Memory B cell (primary cell): Measurements from ENCODE around the gene PTPRE.

Experiments
- ATAC-seq: fragments of 150-1000 bp; cut with Tn5 transposase; 2 replicates; pipeline ENCODE4 v1.10.0; 2021; ENCODE audit warnings: low read depth, mild to moderate bottlenecking, moderate library complexity
- DNase-seq, 2 donors: peaks; one replicate each; pipeline ENCODE4 v3.0.0; 2022; ENCODE audit warnings: low spot score in 2 of 2
- H3K27ac Mint-ChIP-seq: one replicate; pipeline ENCODE4 v1.8.0; 2022; ENCODE audit warnings: mild to moderate bottlenecking, moderate library complexity, mixed read lengths
- H3K27me3 Mint-ChIP-seq: one replicate; pipeline ENCODE4 v1.8.0; 2022; ENCODE audit warnings: mixed read lengths
- H3K36me3 Mint-ChIP-seq: one replicate; pipeline ENCODE4 v1.8.0; 2022; ENCODE audit warnings: mild to moderate bottlenecking, mixed read lengths
- H3K4me1 Mint-ChIP-seq: one replicate; pipeline ENCODE4 v1.8.0; 2022; ENCODE audit warnings: mixed read lengths
- H3K4me3 Mint-ChIP-seq: one replicate; pipeline ENCODE4 v1.8.0; 2022; ENCODE audit warnings: mild to moderate bottlenecking, moderate library complexity, mixed read lengths
- H3K9me3 Mint-ChIP-seq: one replicate; pipeline ENCODE4 v1.8.0; 2022; ENCODE audit warnings: mixed read lengths

PTPRE gene

DNA sequence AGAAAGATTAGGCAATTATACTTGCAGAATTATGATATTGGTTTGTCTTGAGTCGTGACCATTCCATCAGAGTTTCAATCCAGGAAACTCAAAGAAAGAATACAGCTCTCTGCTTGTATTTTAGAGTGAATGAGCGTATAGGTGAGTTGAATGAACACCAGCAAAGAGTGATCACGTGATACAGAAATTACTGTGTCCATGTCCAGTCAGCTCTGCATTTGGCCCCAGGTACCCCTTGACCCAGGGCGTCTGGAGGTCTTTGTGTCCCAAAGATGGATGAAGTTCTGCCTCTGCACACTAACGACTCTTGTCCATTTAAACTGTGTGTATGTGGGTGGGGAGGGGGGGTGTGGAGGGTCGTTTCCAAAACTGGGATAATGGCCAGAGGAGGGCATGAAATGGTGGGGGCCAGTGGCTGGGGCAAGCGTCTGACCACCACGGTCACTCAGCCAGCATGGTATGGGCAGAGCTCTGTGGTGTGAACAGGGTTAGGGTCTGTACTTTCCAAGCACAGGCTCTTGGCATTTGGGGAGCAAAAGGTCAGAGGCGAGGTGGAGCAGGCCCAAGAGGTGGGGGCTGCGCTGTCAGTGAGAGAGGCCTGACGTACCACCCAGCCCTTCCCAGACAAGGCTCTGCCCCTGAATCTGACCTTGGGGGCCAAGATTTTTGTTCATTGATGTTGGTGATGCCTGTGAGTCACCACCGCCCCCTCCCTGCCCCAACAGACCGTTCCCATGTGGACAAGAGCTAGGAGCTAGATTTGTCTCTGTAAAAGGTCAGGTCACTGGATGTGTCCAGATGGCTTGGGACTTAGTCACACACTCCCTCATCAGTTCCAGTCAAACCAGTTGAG, 1.4 kb downstream of the PTPRE start:
- Mint-ChIP-seq H3K4me1 (peaks cover 4% of the 10 kb centered on the region), H3K36me3 (no peaks in the 10 kb centered on the region), H3K4me3 (no peak overlapping the region), H3K9me3 (no peaks in the 10 kb centered on the region), H3K27ac (no peak overlapping the region), H3K27me3 (peaks cover 24% of the 10 kb centered on the region)
- ATAC-seq (no peak), DNase-seq (no peak)

DNA sequence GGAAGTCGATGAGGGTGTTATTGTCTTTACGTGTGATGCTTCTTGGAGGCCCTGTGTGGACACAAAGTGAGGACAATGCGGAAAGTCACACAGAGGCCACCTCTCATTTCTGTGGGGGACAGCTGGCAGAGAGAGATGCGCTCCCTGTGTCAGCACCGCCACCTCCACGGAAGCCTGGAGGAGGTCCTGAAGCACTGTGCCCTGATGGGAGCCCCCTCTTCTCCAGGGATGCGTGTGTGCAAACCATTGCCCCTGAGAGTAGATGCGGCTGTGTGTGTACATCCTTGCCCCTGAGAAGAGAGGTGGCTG, 2.0 kb downstream of the PTPRE start:
- peaks cover 4% of the 10 kb centered on the region for H3K4me1 Mint-ChIP-seq
- H3K27me3 Mint-ChIP-seq, result peaks cover 22% of the 10 kb centered on the region
- no peak overlapping the region for H3K4me3 Mint-ChIP-seq
- no peaks in the 10 kb centered on the region for H3K9me3 Mint-ChIP-seq
- H3K27ac Mint-ChIP-seq, result no peak overlapping the region
- H3K36me3 Mint-ChIP-seq, result no peaks in the 10 kb centered on the region
- ATAC-seq, result no peak
- DNase-seq, result no peak

DNA sequence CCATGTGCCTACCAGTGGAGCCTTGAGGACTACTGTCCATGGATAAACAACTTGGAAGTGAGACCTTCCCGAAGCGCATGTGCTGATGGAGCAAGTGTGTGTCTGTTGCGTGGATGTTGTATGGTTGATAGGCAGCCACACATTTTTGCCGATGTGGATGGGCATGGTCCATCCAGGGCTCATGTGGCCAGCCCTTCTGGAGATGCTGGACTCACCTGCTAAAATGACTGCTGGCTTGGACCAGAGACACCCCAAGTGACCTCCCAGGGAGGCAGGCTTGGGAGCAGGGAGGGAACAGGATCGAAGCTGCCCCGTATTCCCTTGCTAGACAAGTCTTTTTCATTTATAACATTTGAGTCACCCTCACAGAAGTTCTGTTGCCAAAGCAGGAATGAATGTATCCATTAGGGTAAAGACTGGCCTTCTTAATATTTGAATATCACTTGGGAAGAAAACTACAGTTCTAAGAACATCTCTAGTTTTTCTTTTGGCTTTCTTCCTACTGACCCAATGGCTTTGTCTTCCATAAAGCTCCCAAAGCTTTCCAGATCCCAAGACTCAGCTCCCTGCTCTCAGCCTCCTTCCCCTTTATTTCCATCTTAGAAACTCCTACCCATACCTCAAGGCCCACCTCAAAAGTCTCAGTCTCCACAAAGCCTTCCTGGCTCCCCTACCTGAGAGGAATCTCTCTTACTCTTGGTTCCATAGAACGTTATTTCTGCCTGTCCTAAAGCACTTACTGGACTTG, 3.0 kb downstream of the PTPRE start:
- peaks cover 16% of the 10 kb centered on the region for H3K27me3 Mint-ChIP-seq
- peaks cover 4% of the 10 kb centered on the region for H3K4me1 Mint-ChIP-seq
- DNase-seq (no peak), ATAC-seq (no peak)
- no peak overlapping the region for H3K4me3 Mint-ChIP-seq
- no peak overlapping the region for H3K27ac Mint-ChIP-seq
- H3K36me3 Mint-ChIP-seq, result no peaks in the 10 kb centered on the region
- H3K9me3 Mint-ChIP-seq, result no peaks in the 10 kb centered on the region

DNA sequence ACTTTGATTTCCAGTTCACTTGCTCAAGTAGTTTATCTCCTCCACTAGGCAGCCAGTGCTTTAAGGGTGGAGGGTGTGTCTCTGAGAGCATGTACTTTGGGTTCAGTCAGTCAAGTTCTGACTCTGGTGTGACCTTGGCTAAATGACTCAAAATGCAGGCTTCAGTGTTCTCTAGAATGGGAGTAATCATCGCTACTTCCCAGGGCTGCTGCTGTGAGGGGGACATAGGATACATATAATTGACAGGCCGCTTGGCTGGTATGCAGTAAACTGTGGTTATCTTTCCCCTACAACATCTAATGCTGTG, 3.5 kb downstream of the PTPRE start:
- H3K4me1 Mint-ChIP-seq, result peaks cover 4% of the 10 kb centered on the region
- H3K27me3 Mint-ChIP-seq, result peaks cover 13% of the 10 kb centered on the region
- H3K4me3 Mint-ChIP-seq, result no peak overlapping the region
- no peaks in the 10 kb centered on the region for H3K36me3 Mint-ChIP-seq
- DNase-seq (no peak), ATAC-seq (no peak)
- no peak overlapping the region for H3K27ac Mint-ChIP-seq
- H3K9me3 Mint-ChIP-seq, result no peaks in the 10 kb centered on the region

DNA sequence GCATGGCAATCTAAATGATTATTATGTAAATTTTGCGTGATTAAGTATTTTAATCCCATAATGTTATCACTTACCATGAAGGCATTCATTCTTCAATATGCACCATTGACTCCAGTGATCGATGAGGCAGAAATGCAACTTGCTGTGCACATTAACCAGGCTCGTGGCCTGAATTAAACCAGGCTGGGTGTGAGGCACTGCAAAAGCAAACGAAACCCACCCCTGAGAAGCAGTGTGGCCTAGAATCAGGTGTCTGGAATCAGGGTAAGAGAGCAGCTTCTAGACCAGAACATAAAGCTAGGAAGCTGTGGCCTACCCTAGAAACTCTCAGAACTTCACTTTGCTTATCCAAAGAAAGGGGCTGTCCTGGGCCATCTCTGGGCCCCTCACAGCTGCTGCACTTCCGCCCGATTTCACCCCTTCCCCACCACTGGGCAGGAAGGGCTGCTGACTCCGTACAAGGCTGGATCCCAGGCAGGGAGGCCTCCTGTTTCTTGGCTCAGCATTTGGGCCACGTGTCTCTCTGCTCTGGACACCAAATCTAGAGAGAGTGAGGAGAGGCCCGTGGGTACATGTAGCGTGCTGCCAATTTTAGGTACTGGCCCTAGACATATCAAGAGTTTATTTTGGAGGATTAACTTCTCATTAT, 4.4 kb downstream of the PTPRE start:
- H3K27me3 Mint-ChIP-seq, result peaks cover 10% of the 10 kb centered on the region
- DNase-seq, result no peak

DNA sequence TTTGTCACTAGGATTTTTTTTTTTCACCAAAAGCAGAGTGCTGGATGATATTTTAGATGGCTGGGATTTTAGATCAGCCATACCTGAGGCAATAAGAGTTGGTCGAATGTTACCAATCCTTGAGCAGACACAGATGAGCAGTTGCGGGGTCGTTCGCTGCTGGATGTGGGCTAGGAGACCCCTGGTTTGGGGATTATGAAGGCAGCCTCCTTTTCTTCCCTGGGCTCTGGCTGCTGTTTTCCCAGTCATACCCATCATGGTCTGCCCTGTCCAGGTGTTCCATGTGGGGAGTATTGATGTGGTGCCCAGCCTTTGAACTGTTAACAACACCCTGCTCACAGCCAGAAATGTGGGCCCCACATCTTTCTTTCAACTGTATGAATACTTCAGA, 5.0 kb downstream of the PTPRE start:
- DNase-seq, result no peak

More for the DNA sequence above, 4.4 kb downstream of the PTPRE start:
- H3K4me3 Mint-ChIP-seq, result no peak overlapping the region
- ATAC-seq, result no peak
- peaks cover 2% of the 10 kb centered on the region for H3K9me3 Mint-ChIP-seq
- H3K4me1 Mint-ChIP-seq, result peaks cover 4% of the 10 kb centered on the region
- no peak overlapping the region for H3K27ac Mint-ChIP-seq
- H3K36me3 Mint-ChIP-seq, result no peaks in the 10 kb centered on the region

DNA sequence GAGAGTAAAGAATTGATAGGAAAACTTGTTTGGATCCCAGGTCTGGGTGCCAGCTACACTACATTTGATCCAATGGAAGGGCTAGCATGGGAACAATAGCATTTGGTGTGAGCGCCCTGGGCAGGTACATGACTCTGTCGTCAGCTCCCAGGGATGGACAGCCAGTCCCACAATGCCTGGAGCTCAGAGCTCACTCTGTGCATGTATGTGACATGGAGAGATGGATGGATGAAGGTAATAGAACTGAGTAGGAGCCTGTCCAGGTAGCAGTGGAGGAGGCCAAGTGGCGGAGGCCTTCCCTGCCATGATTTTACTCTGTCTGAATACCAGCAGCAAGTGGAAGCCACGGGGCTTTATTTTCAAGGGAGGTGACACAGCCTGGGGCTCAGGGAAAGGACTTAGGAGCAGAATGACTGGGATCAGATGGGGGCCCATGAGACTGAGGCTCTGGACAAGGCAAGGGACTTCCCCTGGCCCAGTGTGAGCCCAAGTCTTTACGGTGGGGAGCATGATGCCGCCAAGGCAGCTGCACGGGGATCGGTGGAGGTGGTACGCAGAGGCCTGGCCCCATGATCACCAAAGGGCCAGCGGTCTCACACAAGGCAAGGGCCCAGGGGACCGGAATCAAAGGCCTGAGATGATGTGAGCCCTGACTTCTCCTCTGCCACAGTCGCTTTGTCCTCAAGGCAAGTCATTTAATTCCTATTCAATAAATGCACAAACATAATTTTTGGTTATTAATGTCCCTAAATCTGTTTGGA, 5.9 kb downstream of the PTPRE start:
- DNase-seq, result no peak
- Mint-ChIP-seq H3K4me1 (no peaks in the 10 kb centered on the region), H3K4me3 (no peak overlapping the region), H3K27me3 (peaks cover 6% of the 10 kb centered on the region), H3K36me3 (no peaks in the 10 kb centered on the region), H3K9me3 (peaks cover 3% of the 10 kb centered on the region), H3K27ac (no peak overlapping the region)
- no peak for ATAC-seq

More for the DNA sequence above, 5.0 kb downstream of the PTPRE start:
- Mint-ChIP-seq H3K27ac (no peak overlapping the region), H3K4me1 (no peaks in the 10 kb centered on the region), H3K27me3 (peaks cover 6% of the 10 kb centered on the region), H3K4me3 (no peak overlapping the region), H3K36me3 (no peaks in the 10 kb centered on the region), H3K9me3 (peaks cover 3% of the 10 kb centered on the region)
- ATAC-seq, result no peak

DNA sequence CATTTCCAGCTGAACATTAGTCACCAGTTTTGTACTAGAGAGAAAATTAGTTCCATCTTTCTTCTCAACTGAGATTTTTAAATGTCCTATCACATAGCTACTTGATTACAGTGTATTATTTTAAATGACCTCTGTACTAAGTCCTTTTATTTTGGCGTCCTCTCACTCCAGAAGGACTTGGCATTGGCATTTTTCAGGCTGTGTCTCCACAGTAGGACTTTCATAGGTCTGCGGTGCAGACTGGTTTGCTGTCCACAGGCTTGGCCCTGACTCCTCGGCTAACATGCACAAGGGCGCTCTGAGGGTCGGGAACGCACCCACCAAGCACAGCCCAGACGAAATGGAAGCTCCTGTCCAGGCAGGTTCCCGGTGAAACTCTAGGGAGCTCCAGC, 6.5 kb downstream of the PTPRE start:
- ATAC-seq (no peak), DNase-seq (no peak)
- H3K27ac Mint-ChIP-seq, result no peak overlapping the region
- H3K36me3 Mint-ChIP-seq, result no peaks in the 10 kb centered on the region
- H3K4me3 Mint-ChIP-seq, result no peak overlapping the region
- no peaks in the 10 kb centered on the region for H3K4me1 Mint-ChIP-seq
- H3K27me3 Mint-ChIP-seq, result peaks cover 6% of the 10 kb centered on the region
- peaks cover 3% of the 10 kb centered on the region for H3K9me3 Mint-ChIP-seq

DNA sequence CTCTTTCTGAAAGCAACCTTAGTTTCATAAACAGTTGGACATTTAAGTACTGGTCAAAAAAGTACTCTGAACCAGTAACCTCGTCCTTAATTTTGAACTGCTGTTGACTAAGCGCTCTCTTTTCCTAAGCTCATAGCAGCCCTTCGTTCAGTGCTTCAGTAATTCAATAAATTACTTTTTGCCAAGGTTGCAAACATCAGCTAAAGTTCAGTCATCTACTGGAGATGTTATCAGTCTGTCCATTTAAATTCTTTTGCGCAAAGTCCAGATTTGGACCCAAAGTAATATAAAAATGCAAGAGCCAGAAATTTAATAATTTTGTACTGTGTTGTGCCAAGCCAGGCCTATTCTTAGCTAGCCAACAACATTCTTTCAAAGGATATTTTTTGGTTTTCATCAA, 8.4 kb downstream of the PTPRE start:
- H3K27ac Mint-ChIP-seq, result no peak overlapping the region
- ATAC-seq, result no peak
- H3K4me1 Mint-ChIP-seq, result peaks cover 5% of the 10 kb centered on the region
- H3K9me3 Mint-ChIP-seq, result peaks cover 3% of the 10 kb centered on the region
- H3K27me3 Mint-ChIP-seq, result no peaks in the 10 kb centered on the region
- no peak for DNase-seq
- no peak overlapping the region for H3K4me3 Mint-ChIP-seq
- H3K36me3 Mint-ChIP-seq, result no peaks in the 10 kb centered on the region

DNA sequence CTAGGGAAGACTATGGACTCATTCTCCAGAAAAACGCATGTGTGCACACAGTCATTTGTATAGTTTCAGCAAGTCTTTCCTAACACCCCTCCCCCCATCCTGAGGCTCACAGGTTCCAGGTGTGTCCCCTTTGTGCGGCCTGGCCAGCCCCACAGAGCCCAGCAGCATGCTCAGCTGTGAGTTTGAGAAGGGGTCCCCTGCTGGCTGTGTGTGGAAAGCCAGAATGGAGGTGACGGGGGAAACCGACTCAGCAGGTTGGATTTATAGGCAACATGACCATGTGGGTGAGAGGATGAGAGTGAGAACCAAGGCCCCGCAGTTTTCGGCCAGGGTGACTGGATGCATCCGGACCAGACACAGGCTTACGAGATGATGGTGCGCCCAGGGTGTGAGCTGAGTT, 9.9 kb downstream of the PTPRE start:
- H3K4me3 Mint-ChIP-seq, result no peak overlapping the region
- H3K27me3 Mint-ChIP-seq, result no peaks in the 10 kb centered on the region
- H3K27ac Mint-ChIP-seq, result no peak overlapping the region
- H3K36me3 Mint-ChIP-seq, result no peaks in the 10 kb centered on the region
- DNase-seq (no peak), ATAC-seq (no peak)
- peaks cover 3% of the 10 kb centered on the region for H3K9me3 Mint-ChIP-seq
- peaks cover 5% of the 10 kb centered on the region for H3K4me1 Mint-ChIP-seq

DNA sequence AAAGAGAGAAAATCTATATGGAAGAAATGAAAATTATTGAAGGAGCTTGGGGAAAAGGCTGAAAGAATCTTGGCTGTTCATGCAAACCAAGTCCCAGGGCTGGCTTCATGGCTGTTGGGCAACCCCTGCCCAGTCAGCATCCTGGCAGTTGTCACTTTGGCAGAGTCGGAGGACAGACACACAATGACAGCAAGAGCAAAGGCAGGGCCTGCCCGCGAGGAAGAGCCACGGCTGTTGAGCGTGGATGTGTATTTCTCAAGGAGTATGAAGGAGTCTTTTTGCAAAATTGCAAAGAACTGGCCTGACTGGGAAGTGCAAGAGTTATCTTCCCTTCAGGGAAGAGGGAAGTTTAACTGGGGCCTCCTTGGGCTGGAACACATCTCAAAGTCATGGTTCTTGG, 11.7 kb downstream of the PTPRE start:
- ATAC-seq (no peak), DNase-seq (no peak)
- Mint-ChIP-seq H3K4me3 (no peak overlapping the region), H3K36me3 (no peaks in the 10 kb centered on the region), H3K27me3 (no peaks in the 10 kb centered on the region), H3K4me1 (peaks cover 5% of the 10 kb centered on the region), H3K9me3 (peaks cover 3% of the 10 kb centered on the region), H3K27ac (no peak overlapping the region)

DNA sequence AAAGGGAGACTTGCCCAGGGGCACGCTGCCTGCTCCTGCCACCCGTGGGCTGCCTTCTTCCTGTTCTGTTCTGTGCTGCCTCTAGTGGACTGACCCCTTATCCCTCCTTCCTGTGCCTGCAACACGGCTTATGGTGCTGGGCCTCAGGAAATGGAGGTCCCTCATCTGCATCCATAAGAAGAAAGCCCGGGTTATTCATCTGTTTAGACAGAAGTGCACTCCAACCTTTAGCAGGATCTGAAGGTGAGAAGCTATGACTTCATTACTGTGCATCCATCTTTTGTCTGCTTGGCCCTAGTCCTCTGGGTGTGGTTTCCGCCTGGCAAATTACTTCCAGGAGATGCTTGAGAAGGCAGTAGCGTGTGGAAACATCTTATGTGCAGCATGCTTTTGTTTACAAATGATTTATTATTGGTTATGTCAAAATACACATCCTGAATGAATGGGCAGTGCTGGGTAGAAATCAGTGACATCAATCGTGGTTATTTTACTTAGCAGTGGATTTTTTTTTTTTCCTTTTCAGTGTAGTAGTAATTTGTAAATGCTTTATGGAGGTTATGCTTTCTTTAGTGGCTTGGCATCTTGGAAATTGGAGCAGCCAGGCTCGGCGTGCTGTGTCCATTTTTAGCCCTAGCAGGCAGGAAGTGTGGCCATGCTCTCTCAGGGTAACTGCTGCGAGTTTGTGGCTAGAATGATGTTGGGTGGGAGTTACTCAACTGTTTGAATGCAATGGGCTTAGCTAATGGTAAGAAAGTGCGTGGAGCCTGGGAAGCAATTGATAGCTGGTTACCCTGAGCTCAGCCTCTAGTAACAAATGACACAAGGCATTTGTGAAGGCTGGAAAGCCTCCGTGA, 12.7 kb downstream of the PTPRE start:
- Mint-ChIP-seq H3K36me3 (no peaks in the 10 kb centered on the region), H3K4me3 (no peak overlapping the region), H3K9me3 (peaks cover 3% of the 10 kb centered on the region), H3K4me1 (peaks cover 5% of the 10 kb centered on the region), H3K27me3 (peaks cover 3% of the 10 kb centered on the region), H3K27ac (no peak overlapping the region)
- DNase-seq (no peak), ATAC-seq (no peak)

DNA sequence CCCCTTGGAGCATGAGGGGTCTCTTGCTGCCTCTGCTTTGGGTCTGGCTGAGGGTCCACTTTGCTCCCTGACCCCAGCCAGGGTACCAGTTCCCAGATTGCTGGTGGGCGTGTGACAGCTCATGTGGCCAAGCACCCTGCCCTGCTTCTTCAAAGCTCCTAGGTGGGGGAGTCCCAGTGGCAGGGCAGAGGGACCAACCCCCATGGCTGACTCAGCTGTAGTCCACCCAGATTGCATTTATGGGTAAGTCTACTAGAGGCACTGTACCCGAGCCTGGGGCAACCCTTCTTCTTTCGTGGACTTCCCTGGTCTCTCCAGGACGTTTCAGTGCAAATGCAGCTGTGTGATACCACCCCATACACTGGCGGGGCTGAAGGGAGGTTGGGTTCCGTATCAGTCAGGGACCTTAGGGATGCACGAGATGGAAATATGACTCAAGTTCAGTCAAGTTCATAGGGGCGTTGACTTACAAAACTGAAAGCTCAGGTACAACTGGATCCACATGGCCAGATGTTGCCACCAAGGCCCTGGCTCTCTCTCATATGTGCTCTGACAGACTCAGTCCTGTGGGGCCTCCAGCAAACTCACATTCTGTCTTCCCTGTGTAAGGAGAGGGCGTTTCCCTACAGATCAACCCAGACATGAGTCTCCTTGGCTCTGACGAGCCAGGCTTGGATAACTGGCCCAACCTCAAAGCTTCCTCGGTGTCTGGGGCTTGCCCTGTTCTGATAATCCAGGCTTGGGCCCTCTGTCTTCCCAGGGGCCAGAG, 13.6 kb downstream of the PTPRE start:
- ATAC-seq (no peak), DNase-seq (no peak)
- Mint-ChIP-seq H3K27me3 (peaks cover 3% of the 10 kb centered on the region), H3K4me3 (no peak overlapping the region), H3K4me1 (peaks cover 5% of the 10 kb centered on the region), H3K36me3 (no peaks in the 10 kb centered on the region), H3K27ac (no peak overlapping the region), H3K9me3 (peaks cover 3% of the 10 kb centered on the region)
